Body of pancreas (tissue), 4 donors: ENCODE measurements around the gene SLC2A5. TPM values are rescaled to one million over a fixed set of nuclear protein-coding genes. Genes with fewer than 3 reads are reported as not detected.
"Not testable (repeated sequence)": the region's sequence is repeated elsewhere in the genome, so short reads cannot be mapped to it uniquely, and the experiment has no call there.

Experiments used
- ATAC-seq: fragments of 150-250 bp; one replicate; pipeline ENCODE4 v1.9.1; 2016
- DNase-seq, 4 donors: peaks; one replicate each; pipeline ENCODE4 v3.0.0-alpha.2; 2019
- H3K27ac ChIP-seq, 4 donors: fragments of 200-600 bp; sonication (generic); 1 replicate in 3 of 4; 2 replicates in 1 of 4; pipeline versions ENCODE4 v1.5.1 to v1.6.1; 2016 to 2019; ENCODE audit warnings: mild to moderate bottlenecking in 1 of 4, mixed read lengths in 1 of 4, moderate library complexity in 1 of 4
- H3K27me3 ChIP-seq, 2 donors: fragments of 200-600 bp; sonication (generic); one replicate each; pipeline ENCODE4 v1.6.0; 2016; ENCODE audit warnings: mild to moderate bottlenecking in 1 of 2
- H3K36me3 ChIP-seq, 2 donors: fragments of 200-600 bp; sonication (generic); replicated peaks in 1 of 2; 2 replicates each; pipeline ENCODE4 v1.5.1; 2016; ENCODE audit warnings: low read depth in 2 of 2; ENCODE audit not compliant: insufficient read depth in 1 of 2
- H3K4me1 ChIP-seq: fragments of 200-600 bp; sonication (generic); one replicate; pipeline ENCODE4 v1.6.0; 2016
- H3K4me3 ChIP-seq, 2 donors: fragments of 200-600 bp; sonication (generic); 1 replicate in 1 of 2; 2 replicates in 1 of 2; pipeline ENCODE4 v1.5.1; 2016 to 2019
- H3K9me3 ChIP-seq, 3 donors: fragments of 200-600 bp; sonication (generic); 1 replicate in 2 of 3; 2 replicates in 1 of 3; pipeline ENCODE4 v1.5.1; 2016
- POLR2A ChIP-seq, 3 donors: fragments of 450-650 bp; IDR thresholded peaks; one replicate each; pipeline ENCODE4 v1.6.1; 2016; ENCODE audit warnings: antibody characterized with exemption in 3 of 3, mild to moderate bottlenecking in 2 of 3
- WGBS, 2 donors: methylation state at CpG; one replicate each; pipeline ENCODE4 v1.1.5; 2017; 5-methylcytosine and 5-hydroxymethylcytosine counted together
- intact Hi-C: fragments of 100-400 bp; cut with DNase I; formaldehyde crosslinking; loops from one replicate; pipeline ENCODE4 v1.15.1; 2023
- total RNA-seq, 2 donors: library from RNA; depleted of rRNA; stranded (reverse); fragments of >200 nt; gene quantifications; one replicate each; pipeline ENCODE4 v1.1.0, GENCODE V29; 2016
- TF ChIP-seq, protein P1 (sequence below), 7 experiments: fragments of 450-650 bp in 4 of 7; fragments of 200-600 bp in 3 of 7; sonication (generic) in 3 of 7; IDR thresholded peaks; one replicate each; pipeline ENCODE4 v1.5.1; 2016 to 2019; ENCODE audit warnings: antibody characterized with exemption in 7 of 7

The SLC2A5 gene
- total RNA-seq, 2 donors from 2014 or later: under 0.01 to 0.26 TPM

DNA sequence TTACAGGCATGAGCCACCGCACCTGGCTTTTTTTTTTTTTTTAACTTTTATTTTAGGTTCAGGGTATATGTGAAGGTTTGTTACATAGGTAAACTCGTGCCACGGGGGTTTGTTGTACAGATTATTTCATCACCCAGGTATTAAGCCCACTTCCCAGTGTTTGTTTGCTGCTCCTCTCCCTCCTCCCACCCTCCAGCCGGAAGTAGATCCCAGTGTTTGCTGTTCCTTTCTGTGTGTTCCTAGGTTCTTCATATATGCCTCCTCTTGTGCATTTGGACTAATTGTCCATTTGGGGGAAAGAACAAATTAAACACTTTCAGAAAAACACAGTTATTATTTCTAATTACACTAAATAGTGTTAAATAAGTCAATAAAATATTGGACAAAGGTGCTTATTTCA lies 42.1 kb downstream of the SLC2A5 start:
- TF ChIP-seq POLR2A (IDR thresholded peaks at IDR 0.05): no peak
- TF ChIP-seq, protein P1, sequence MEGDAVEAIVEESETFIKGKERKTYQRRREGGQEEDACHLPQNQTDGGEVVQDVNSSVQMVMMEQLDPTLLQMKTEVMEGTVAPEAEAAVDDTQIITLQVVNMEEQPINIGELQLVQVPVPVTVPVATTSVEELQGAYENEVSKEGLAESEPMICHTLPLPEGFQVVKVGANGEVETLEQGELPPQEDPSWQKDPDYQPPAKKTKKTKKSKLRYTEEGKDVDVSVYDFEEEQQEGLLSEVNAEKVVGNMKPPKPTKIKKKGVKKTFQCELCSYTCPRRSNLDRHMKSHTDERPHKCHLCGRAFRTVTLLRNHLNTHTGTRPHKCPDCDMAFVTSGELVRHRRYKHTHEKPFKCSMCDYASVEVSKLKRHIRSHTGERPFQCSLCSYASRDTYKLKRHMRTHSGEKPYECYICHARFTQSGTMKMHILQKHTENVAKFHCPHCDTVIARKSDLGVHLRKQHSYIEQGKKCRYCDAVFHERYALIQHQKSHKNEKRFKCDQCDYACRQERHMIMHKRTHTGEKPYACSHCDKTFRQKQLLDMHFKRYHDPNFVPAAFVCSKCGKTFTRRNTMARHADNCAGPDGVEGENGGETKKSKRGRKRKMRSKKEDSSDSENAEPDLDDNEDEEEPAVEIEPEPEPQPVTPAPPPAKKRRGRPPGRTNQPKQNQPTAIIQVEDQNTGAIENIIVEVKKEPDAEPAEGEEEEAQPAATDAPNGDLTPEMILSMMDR (IDR thresholded peaks at IDR 0.05): no peak
- Histone ChIP-seq H3K9me3 (peaks cover 0 to 19% (median 0%) of the 10 kb centered on the region in 3 donors), H3K4me3 (no peak overlapping the region), H3K4me1 (peaks cover 6% of the 10 kb centered on the region), H3K27me3 (no peaks in the 10 kb centered on the region), H3K36me3 (no peaks in the 10 kb centered on the region), H3K27ac (no peak overlapping the region)
- no peak for ATAC-seq
- intact Hi-C loops: no loop called here
- no peak for DNase-seq
- 71 to 81% methylated on average over 4 of the region's 4 CpGs for WGBS, 2 donors

DNA sequence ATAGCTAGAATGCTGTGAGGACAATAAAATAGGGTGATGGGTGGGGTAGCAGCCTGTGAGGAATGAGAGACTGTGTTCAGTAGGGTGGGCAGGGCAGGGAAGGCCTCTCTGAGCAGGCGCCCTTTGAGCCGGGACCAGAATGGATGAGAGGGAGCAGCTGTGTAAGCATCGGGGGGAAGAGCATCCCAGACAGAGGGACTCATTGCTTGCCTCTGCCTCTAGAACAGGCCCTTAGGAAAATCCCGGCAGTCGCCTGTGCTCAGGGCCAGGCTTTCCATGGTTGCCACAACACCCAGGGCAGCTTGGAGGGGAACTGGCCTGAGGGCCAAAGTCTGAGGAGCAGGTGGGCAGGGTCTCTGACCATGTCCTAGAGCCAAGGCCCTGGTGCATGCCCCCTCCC lies 44.0 kb downstream of the SLC2A5 start:
- 90 to 100% methylated on average over 3 to 5 of the region's 5 CpGs for WGBS, 2 donors
- Histone ChIP-seq H3K4me1 (peaks cover 6% of the 10 kb centered on the region), H3K27ac (no peak overlapping the region), H3K36me3 (no peaks in the 10 kb centered on the region), H3K9me3 (peaks cover 0 to 8% (median 0%) of the 10 kb centered on the region in 3 donors), H3K4me3 (no peak overlapping the region), H3K27me3 (no peaks in the 10 kb centered on the region)
- TF ChIP-seq, protein P1 (IDR thresholded peaks at IDR 0.05): no peak
- TF ChIP-seq POLR2A (IDR thresholded peaks at IDR 0.05): no peak
- intact Hi-C loops: no loop called here
- no peak for ATAC-seq
- no peak for DNase-seq

DNA sequence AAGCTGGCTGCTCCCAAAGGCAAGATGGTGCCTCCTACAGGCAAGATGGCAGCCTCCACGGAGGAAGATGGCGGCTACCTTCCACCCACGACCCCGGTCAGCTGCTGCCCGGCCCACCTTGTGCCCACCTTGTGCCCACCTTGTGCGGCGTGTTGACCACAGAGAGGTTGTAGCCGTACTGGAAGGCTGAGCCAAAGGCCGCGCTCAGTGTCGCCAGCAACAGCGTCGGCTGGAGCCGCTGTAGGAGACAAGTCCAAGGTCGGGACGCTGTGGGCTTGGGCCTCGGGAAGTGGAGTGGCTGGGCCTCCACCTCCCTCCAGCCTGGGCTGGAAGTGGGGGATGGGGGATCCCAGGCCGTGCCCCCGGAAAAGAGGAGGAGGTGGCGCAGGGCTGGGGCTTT lies 44.6 kb downstream of the SLC2A5 start:
- intact Hi-C loops: no loop called here
- no peak for DNase-seq
- no peaks in the 10 kb centered on the region for H3K27me3 ChIP-seq

DNA sequence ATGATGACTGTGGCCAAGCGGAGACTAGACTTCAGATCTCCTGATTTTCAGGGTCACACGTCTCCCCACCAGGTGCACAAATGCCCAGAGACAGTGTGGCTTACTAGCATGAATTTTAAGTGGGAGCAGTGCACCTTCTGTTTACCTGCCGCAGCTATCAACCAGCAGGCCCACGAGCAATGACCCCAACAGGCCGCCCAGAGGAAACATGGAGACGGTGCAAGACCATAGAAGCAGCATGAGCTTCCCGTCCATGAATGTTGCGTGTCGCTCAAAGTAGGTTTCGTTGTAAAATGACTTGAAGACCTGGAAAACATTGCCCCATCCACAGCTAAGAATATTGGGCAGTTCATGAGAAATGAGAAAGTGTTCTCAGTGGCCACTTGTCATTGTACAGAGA lies 46.7 kb downstream of the SLC2A5 start:
- intact Hi-C loops: no loop called here
- no peak for ATAC-seq

More for the DNA sequence above, 44.6 kb downstream of the SLC2A5 start:
- TF ChIP-seq POLR2A (IDR thresholded peaks at IDR 0.05): no peak
- TF ChIP-seq, protein P1 (IDR thresholded peaks at IDR 0.05): no peak
- no peak overlapping the region for H3K4me3 ChIP-seq
- H3K4me1 ChIP-seq: peaks cover 6% of the 10 kb centered on the region
- ATAC-seq: no peak
- H3K9me3 ChIP-seq: peaks cover 0 to 7% (median 0%) of the 10 kb centered on the region in 3 donors
- no peaks in the 10 kb centered on the region for H3K36me3 ChIP-seq
- 86 to 88% methylated on average over 7 to 20 of the region's 20 CpGs for WGBS, 2 donors
- no peak overlapping the region for H3K27ac ChIP-seq

DNA sequence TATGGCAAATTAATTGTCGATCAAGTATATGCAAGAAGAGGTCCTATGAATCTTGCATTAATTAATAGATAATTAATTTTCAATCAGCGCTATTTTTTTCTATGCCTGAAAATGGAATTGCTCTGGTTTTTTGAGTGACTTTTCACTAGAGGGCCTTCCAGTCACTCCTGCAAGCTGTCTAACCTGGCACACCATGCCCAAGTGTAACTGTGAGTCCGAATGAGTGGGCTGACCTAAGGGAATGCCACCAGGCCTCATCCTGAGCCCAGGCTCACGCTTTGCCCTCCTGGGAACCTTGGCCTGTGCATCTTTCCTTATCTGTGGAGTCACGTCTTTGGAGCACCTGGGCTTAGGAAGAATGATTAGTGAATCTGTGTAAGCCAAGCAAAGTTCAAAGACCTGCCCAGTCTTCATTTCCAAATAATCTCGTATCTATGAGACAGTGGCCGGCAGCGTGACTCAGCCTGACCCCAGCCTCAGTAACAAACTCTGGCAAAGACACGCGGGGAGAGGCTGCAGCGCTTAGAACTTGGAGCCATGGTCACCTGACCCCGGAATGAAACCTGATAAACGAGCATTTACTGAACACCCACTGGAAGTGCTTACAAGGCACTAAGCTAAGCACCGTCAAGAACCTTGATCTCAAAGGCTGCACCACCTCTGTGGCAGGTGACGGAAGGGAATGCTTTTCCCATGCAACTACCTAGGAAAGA lies 47.3 kb downstream of the SLC2A5 start:
- WGBS, 2 donors: 24 to 36% methylated on average over 7 to 15 of the region's 15 CpGs

More for the DNA sequence above, 46.7 kb downstream of the SLC2A5 start:
- Histone ChIP-seq H3K27ac (peak overlapping the region in 1 of 4 donors; percentile 29), H3K27me3 (no peaks in the 10 kb centered on the region), H3K9me3 (no peaks in the 10 kb centered on the region), H3K36me3 (no peaks in the 10 kb centered on the region), H3K4me1 (peaks cover 6% of the 10 kb centered on the region), H3K4me3 (no peak overlapping the region)
- DNase-seq: no peak
- no peak for TF ChIP-seq POLR2A (IDR thresholded peaks at IDR 0.05)
- TF ChIP-seq, protein P1 (IDR thresholded peaks at IDR 0.05): no peak
- 83 to 88% methylated on average over 10 of the region's 10 CpGs for WGBS, 2 donors

More for the DNA sequence above, 47.3 kb downstream of the SLC2A5 start:
- H3K27me3 ChIP-seq, H3K4me1 ChIP-seq, intact Hi-C loops, H3K36me3 ChIP-seq, H3K4me3 ChIP-seq, H3K9me3 ChIP-seq: not testable (repeated sequence)
- DNase-seq (peak in 3 of 4 donors; percentile 34 to 38 (median 35)), ATAC-seq (peak; percentile 79)
- peak overlapping the region in 1 of 4 donors; percentile 29 for H3K27ac ChIP-seq
